K562 (cell line): Measurements from ENCODE around the gene HLA-DOA. TPM values are rescaled to one million over a fixed set of nuclear protein-coding genes. Genes with fewer than 3 reads are reported as not detected.

Experiments
- ARID4B ChIP-seq: sonication (generic); formaldehyde crosslinking; IDR thresholded peaks from 2 replicates; pipeline ENCODE4 v1.8.0; 2022; ENCODE audit warnings: mild to moderate bottlenecking, missing genetic modification reagents
- COPS2 ChIP-seq: fragments of 450-650 bp; conservative IDR thresholded peaks from 2 replicates; pipeline ENCODE4 v1.6.1; 2016; ENCODE audit warnings: mild to moderate bottlenecking, moderate library complexity
- DACH1 ChIP-seq: fragments of 450-650 bp; IDR thresholded peaks from 2 replicates; pipeline ENCODE4 v1.6.1; 2018; ENCODE audit not compliant: partially characterized antibody
- ETV5 ChIP-seq: sonication (generic); formaldehyde crosslinking; IDR thresholded peaks from 2 replicates; pipeline ENCODE4 v1.4.0; 2020; ENCODE audit warnings: low read depth, mild to moderate bottlenecking, missing genetic modification reagents
- HMG20B ChIP-seq: fragments of 250-450 bp; sonication (Bioruptor Pico); IDR thresholded peaks from 2 replicates; pipeline ENCODE4 v1.5.0; 2021; ENCODE audit warnings: mild to moderate bottlenecking
- MCM2 ChIP-seq: fragments of 450-650 bp; IDR thresholded peaks from 2 replicates; pipeline ENCODE4 v1.6.1; 2017; ENCODE audit warnings: low read depth, mild to moderate bottlenecking
- MLLT1 ChIP-seq, 2 experiments: fragments of 450-650 bp; IDR thresholded peaks; 2 replicates each; pipeline ENCODE4 v1.6.1; 2016
- NCOA1 ChIP-seq: fragments of 450-650 bp; IDR thresholded peaks from 2 replicates; pipeline ENCODE4 v1.6.1; 2016; ENCODE audit warnings: low read depth
- SNRNP70 ChIP-seq: fragments of 200-400 bp; formaldehyde crosslinking; optimal IDR thresholded peaks from 2 replicates; pipeline ENCODE3; 2017; ENCODE audit warnings: low read depth, low read length
- SUPT5H ChIP-seq: fragments of 450-650 bp; IDR thresholded peaks from 2 replicates; pipeline ENCODE4 v1.6.1; 2016
- TFAM ChIP-seq: fragments of 250-450 bp; sonication (Bioruptor Pico); conservative IDR thresholded peaks from 2 replicates; pipeline ENCODE4 v1.5.0; 2021; ENCODE audit warnings: mild to moderate bottlenecking, moderate library complexity
- TOE1 ChIP-seq, 2 experiments: fragments of 450-650 bp in 1 of 2; sonication (generic) in 1 of 2; formaldehyde crosslinking in 1 of 2; IDR thresholded peaks; 2 replicates each; pipeline versions ENCODE4 v1.7.1 to v1.8.0; 2016 to 2022; ENCODE audit warnings: borderline replicate concordance in 2 of 2, mild to moderate bottlenecking in 2 of 2, antibody characterized with exemption in 1 of 2, inconsistent platforms in 1 of 2, low read depth in 1 of 2, missing genetic modification reagents in 1 of 2, moderate library complexity in 1 of 2
- TRIM25 ChIP-seq: fragments of 450-650 bp; IDR thresholded peaks from 2 replicates; pipeline ENCODE4 v1.7.0; 2016; ENCODE audit warnings: borderline replicate concordance
- ZBTB1 ChIP-seq: sonication (generic); formaldehyde crosslinking; IDR thresholded peaks from 2 replicates; pipeline ENCODE4 v1.8.1; 2023; ENCODE audit warnings: missing genetic modification reagents, low read depth, mild to moderate bottlenecking, borderline replicate concordance
- ZNF57 ChIP-seq: fragments of 450-650 bp; formaldehyde crosslinking; IDR thresholded peaks from 2 replicates; pipeline ENCODE4 v1.4.0; 2020; ENCODE audit warnings: mild to moderate bottlenecking, moderate library complexity
- ZNF655 ChIP-seq: fragments of 250-450 bp; sonication (Bioruptor Pico); IDR thresholded peaks from 2 replicates; pipeline ENCODE4 v1.5.0; 2021
- ZNF695 ChIP-seq: fragments of 450-650 bp; formaldehyde crosslinking; IDR thresholded peaks from 2 replicates; pipeline ENCODE4 v1.4.0; 2020; ENCODE audit warnings: mild to moderate bottlenecking, moderate library complexity
- ZNF764 ChIP-seq: fragments of 250-450 bp; sonication (Bioruptor Pico); IDR thresholded peaks from 2 replicates; pipeline ENCODE4 v1.4.0; 2020; ENCODE audit warnings: low read depth, mild to moderate bottlenecking, moderate library complexity
- polyA plus RNA-seq, 8 experiments: library from polyadenylated mRNA; depleted of rRNA in 4 of 8; stranded (reverse) in 5 of 8; unstranded in 3 of 8; fragments of >200 nt; fragmentation: Nextera tagmentation in 2 of 8; fragmentation: Illumina TruSeq in 1 of 8; extraction: Ambion mirVana in 2 of 8; extraction: Trizol in 1 of 8; gene quantifications; 2 replicates each; pipeline versions ENCODE4 v1.2.1 to v1.2.3, GENCODE V29; 2011 to 2014; ENCODE audit warnings: inconsistent platforms in 1 of 8, missing spikeins in 1 of 8
- total RNA-seq, 7 experiments: library from RNA; depleted of rRNA in 6 of 7; stranded (reverse); fragments of >200 nt in 6 of 7; fragmentation: Illumina TruSeq in 2 of 7; extraction: Trizol in 2 of 7; gene quantifications; 2 replicates each; pipeline versions ENCODE4 v1.2.1 to v1.2.3, GENCODE V29; 2011 to 2021; ENCODE audit warnings: low replicate concordance in 1 of 7

The HLA-DOA gene
- total and polyA plus RNA-seq, 9 of the 15 experiments (the other 6 are each of a cell fraction or from before 2014, with no cell fraction given) = 0.07 TPM; not detected in 8

GRCh38 chr6:32972353-32973143 lies 36.8 kb downstream of the HLA-DOA start (continued):
- no peak for TF ChIP-seq ZNF57
- TF ChIP-seq NCOA1 = no peak
- no peak; the same call in 1 of the 2 replicates for TF ChIP-seq ZNF764 (CRISPR knock-in tag)
- peak; percentile 80 for TF ChIP-seq SUPT5H
- TF ChIP-seq ZNF695 (CRISPR knock-in tag) = no peak
- no peak for TF ChIP-seq TFAM
- no peak for TF ChIP-seq HMG20B (CRISPR knock-in tag)
- TF ChIP-seq COPS2 = no peak
- peak; percentile 3 for TF ChIP-seq SNRNP70
- 0 out of 2 replicates have a peak, but pooled peaks have one; percentile 25 for TF ChIP-seq TRIM25
- TF ChIP-seq TOE1 (IDR thresholded peaks at IDR 0.05; ENCODE audit: borderline replicate concordance) = peak; percentile 67; the same call in 1 of the 2 replicates
- TF ChIP-seq TOE1 (CRISPR knock-in tag; IDR thresholded peaks at IDR 0.05; ENCODE audit: borderline replicate concordance, low read depth) = no peak
- no peak for TF ChIP-seq MCM2
- no peak for TF ChIP-seq ZBTB1
- TF ChIP-seq DACH1 = peak; percentile 28
- no peak for TF ChIP-seq ZNF655 (CRISPR knock-in tag)
- peak; percentile 34; the same call in 1 of the 2 replicates for TF ChIP-seq ETV5 (CRISPR knock-in tag)
- TF ChIP-seq MLLT1 (IDR thresholded peaks at IDR 0.05) = peak; percentile 59 to 85; a peak in 3 of 4 replicates
- TF ChIP-seq ARID4B (CRISPR knock-in tag) = peak; percentile 93
